HepG2 (cell line): ENCODE results near the gene COQ6. TPM values are rescaled to one million over a fixed set of nuclear protein-coding genes. Genes with fewer than 3 reads are reported as not detected.

Source experiments
- ATAC-seq: fragments of 200-7000 bp; cut with Tn5 transposase; 3 replicates; pipeline ENCODE4 v1.9.1; 2020; ENCODE audit warnings: mild to moderate bottlenecking, moderate library complexity
- BruUV-seq: library from RNA; stranded (reverse); fragments of 400-500 nt; replicated peaks from 2 replicates; lab custom pipeline; 2021; lab: Mats Ljungman, UMichigan
- CTCF ChIA-PET: fragments of 300-600 bp; formaldehyde crosslinking; extraction: SDS; loops from one replicate; lab custom pipeline; 2021; ENCODE audit warnings: low total read pairs, inconsistent platforms, low intra/inter-chr PET ratio; lab: Yijun Ruan, JAX
- POLR2A ChIA-PET: fragments of 350-600 bp; sonication (Branson Sonifier 250); formaldehyde crosslinking; loops from one replicate; lab custom pipeline; 2020; ENCODE audit warnings: antibody characterized with exemption, inconsistent platforms; lab: Yijun Ruan, JAX
- DNase-seq: peaks from one replicate; pipeline ENCODE4 v3.0.0-alpha.2; 2015; ENCODE audit warnings: low spot score
- FAIRE-seq: peaks from 3 replicates; lab custom pipeline; 2011; peaks lifted over from hg19 to GRCh38; lab: Jason Lieb, UNC
- H2AFZ ChIP-seq: one replicate; pipeline ENCODE4 v1.6.1; 2011; ENCODE audit warnings: low read length, inconsistent platforms
- H3K27ac ChIP-seq: fragments of 300-600 bp; 3 replicates; pipeline ENCODE4 v1.8.0; 2011; ENCODE audit warnings: mixed run types, mild to moderate bottlenecking, mixed read lengths, low read length, inconsistent platforms; ENCODE audit not compliant: insufficient read depth; ENCODE audit errors: extremely low read length
- H3K27me3 ChIP-seq, 2 experiments: fragments of 200-600 bp in 1 of 2; 2 replicates in 1 of 2; 3 replicates in 1 of 2; pipeline versions ENCODE4 v1.6.0 to v1.8.0; 2011; ENCODE audit warnings: low read length in 2 of 2, mild to moderate bottlenecking in 2 of 2, moderate library complexity in 2 of 2, inconsistent platforms in 1 of 2; ENCODE audit not compliant: insufficient read depth in 2 of 2, control insufficient read depth in 1 of 2
- H3K36me3 ChIP-seq, 2 experiments: fragments of 200-600 bp in 1 of 2; replicated peaks in 1 of 2; 2 replicates in 1 of 2; 3 replicates in 1 of 2; pipeline versions ENCODE4 v1.5.1 to v1.8.0; 2011; ENCODE audit warnings: low read length in 2 of 2, inconsistent platforms in 1 of 2; ENCODE audit not compliant: insufficient read depth in 2 of 2, control insufficient read depth in 1 of 2
- H3K4me1 ChIP-seq: 2 replicates; pipeline ENCODE4 v1.5.1; 2012; ENCODE audit warnings: low read length, inconsistent platforms; ENCODE audit not compliant: insufficient read depth
- H3K4me2 ChIP-seq: 2 replicates; pipeline ENCODE4 v1.6.0; 2011; ENCODE audit warnings: low read depth, low read length, inconsistent platforms
- H3K4me3 ChIP-seq, 3 experiments: fragments of 200-600 bp in 1 of 3; sonication (generic), shearing (Covaris generic) in 1 of 3; replicated peaks in 1 of 3; 2 replicates each; pipeline ENCODE4 v1.5.1; 2011 to 2016; ENCODE audit warnings: low read length in 3 of 3, inconsistent platforms in 2 of 3, low read depth in 2 of 3, mild to moderate bottlenecking in 2 of 3, control low read depth in 1 of 3, mixed read lengths in 1 of 3; ENCODE audit not compliant: insufficient read depth in 1 of 3
- H3K79me2 ChIP-seq: one replicate; pipeline ENCODE4 v1.6.1; 2011; ENCODE audit warnings: low read length, inconsistent platforms; ENCODE audit not compliant: insufficient read depth
- H3K9ac ChIP-seq: 2 replicates; pipeline ENCODE4 v1.6.0; 2011; ENCODE audit warnings: mild to moderate bottlenecking, low read depth, low read length, inconsistent platforms; ENCODE audit not compliant: insufficient read depth
- H3K9me3 ChIP-seq: 2 replicates; pipeline ENCODE4 v1.5.1; 2012; ENCODE audit warnings: mild to moderate bottlenecking, low read length
- H4K20me1 ChIP-seq: 2 replicates; pipeline ENCODE4 v1.6.0; 2011; ENCODE audit warnings: inconsistent platforms, mild to moderate bottlenecking, low read length, moderate library complexity; ENCODE audit not compliant: insufficient read depth
- AGO1 ChIP-seq: fragments of 200-400 bp; formaldehyde crosslinking; IDR thresholded peaks from 2 replicates; pipeline ENCODE4 v1.6.1; 2017; ENCODE audit warnings: mild to moderate bottlenecking, low read depth, low read length, moderate library complexity; ENCODE audit not compliant: poor library complexity, severe bottlenecking
- CAMTA2 ChIP-seq: sonication (generic); formaldehyde crosslinking; IDR thresholded peaks from 2 replicates; pipeline ENCODE4 v1.4.0; 2020; ENCODE audit warnings: mild to moderate bottlenecking, missing genetic modification reagents, borderline replicate concordance
- FOXJ3 ChIP-seq: sonication (generic); formaldehyde crosslinking; IDR thresholded peaks from 2 replicates; pipeline ENCODE4 v1.4.0; 2020; ENCODE audit warnings: missing genetic modification reagents, mild to moderate bottlenecking, borderline replicate concordance
- PCBP2 ChIP-seq: fragments of 200-400 bp; formaldehyde crosslinking; optimal IDR thresholded peaks from 2 replicates; pipeline ENCODE3; 2018; ENCODE audit warnings: low read length, low read depth; ENCODE audit not compliant: poor library complexity, severe bottlenecking
- PRDM10 ChIP-seq: sonication (generic); formaldehyde crosslinking; IDR thresholded peaks from 2 replicates; pipeline ENCODE4 v1.4.0; 2020; ENCODE audit warnings: low read depth, missing genetic modification reagents
- PTBP1 ChIP-seq: fragments of 200-400 bp; formaldehyde crosslinking; IDR thresholded peaks from 2 replicates; pipeline ENCODE4 v1.6.1; 2018; ENCODE audit warnings: low read length, low read depth; ENCODE audit not compliant: poor library complexity, severe bottlenecking
- SNAI1 ChIP-seq: sonication (generic); formaldehyde crosslinking; IDR thresholded peaks from 2 replicates; pipeline ENCODE4 v1.5.0; 2020; ENCODE audit warnings: mild to moderate bottlenecking, missing genetic modification reagents, borderline replicate concordance
- TMF1 ChIP-seq: sonication (generic); formaldehyde crosslinking; IDR thresholded peaks from 2 replicates; pipeline ENCODE4 v1.8.1; 2022; ENCODE audit warnings: low read depth, missing genetic modification reagents
- ZBED4 ChIP-seq: sonication (generic); formaldehyde crosslinking; IDR thresholded peaks from 2 replicates; pipeline ENCODE4 v1.4.0; 2020; ENCODE audit warnings: missing genetic modification reagents, borderline replicate concordance
- ZFAT ChIP-seq: sonication (generic); formaldehyde crosslinking; conservative IDR thresholded peaks from 2 replicates; pipeline ENCODE4 v1.8.1; 2023; ENCODE audit warnings: missing genetic modification reagents, inconsistent platforms
- ZNF468 ChIP-seq: sonication (generic); formaldehyde crosslinking; IDR thresholded peaks from 2 replicates; pipeline ENCODE4 v1.8.0; 2022; ENCODE audit warnings: mild to moderate bottlenecking, moderate library complexity, missing genetic modification reagents
- ZNF770 ChIP-seq: sonication (generic); formaldehyde crosslinking; IDR thresholded peaks from 2 replicates; pipeline ENCODE4 v1.5.0; 2020; ENCODE audit warnings: mild to moderate bottlenecking, missing genetic modification reagents
- ZNF878 ChIP-seq: sonication (generic); formaldehyde crosslinking; IDR thresholded peaks from 2 replicates; pipeline ENCODE4 v1.8.1; 2023; ENCODE audit warnings: mild to moderate bottlenecking, missing genetic modification reagents, moderate library complexity
- WGBS: methylation state at CpG from one replicate; pipeline ENCODE4 v1.1.6; 2017; ENCODE audit warnings: low lambda C conversion rate; 5-methylcytosine and 5-hydroxymethylcytosine counted together
- in situ Hi-C: cut with HindIII; loops from 2 replicates; pipeline ENCODE4 v1.10.0; 2017; ENCODE audit warnings: low pct_unique_long_range_greater_than_20kb; ENCODE audit not compliant: extremely low pct_ligation_motif_present
- intact Hi-C: fragments of 100-400 bp; cut with micrococcal nuclease; formaldehyde crosslinking; loops from one replicate; pipeline ENCODE4 v1.10.0; 2022; ENCODE audit not compliant: unreplicated experiment
- polyA plus RNA-seq, 8 experiments: library from polyadenylated mRNA; depleted of rRNA in 3 of 8; stranded (reverse) in 7 of 8; unstranded in 1 of 8; fragments of >200 nt; fragmentation: Illumina TruSeq in 4 of 8; extraction: Trizol in 4 of 8; gene quantifications; 2 replicates each; pipeline versions ENCODE4 v1.2.1 to v1.2.3, GENCODE V29; 2011 to 2016; ENCODE audit warnings: low read depth in 4 of 8, missing spikeins in 1 of 8, mixed read lengths in 1 of 8; ENCODE audit not compliant: insufficient read depth in 1 of 8
- total RNA-seq, 5 experiments: library from RNA; depleted of rRNA; stranded (reverse); fragments of >200 nt; fragmentation: Illumina TruSeq; extraction: Trizol; gene quantifications; 2 replicates each; pipeline ENCODE4 v1.2.3, GENCODE V29; 2016; ENCODE audit warnings: low read depth in 1 of 5

COQ6 gene
- total and polyA plus RNA-seq, 2 of the 13 experiments (the other 11 are each of a cell fraction or from before 2014, with no cell fraction given) = 18.9 to 34.7 TPM

DNA sequence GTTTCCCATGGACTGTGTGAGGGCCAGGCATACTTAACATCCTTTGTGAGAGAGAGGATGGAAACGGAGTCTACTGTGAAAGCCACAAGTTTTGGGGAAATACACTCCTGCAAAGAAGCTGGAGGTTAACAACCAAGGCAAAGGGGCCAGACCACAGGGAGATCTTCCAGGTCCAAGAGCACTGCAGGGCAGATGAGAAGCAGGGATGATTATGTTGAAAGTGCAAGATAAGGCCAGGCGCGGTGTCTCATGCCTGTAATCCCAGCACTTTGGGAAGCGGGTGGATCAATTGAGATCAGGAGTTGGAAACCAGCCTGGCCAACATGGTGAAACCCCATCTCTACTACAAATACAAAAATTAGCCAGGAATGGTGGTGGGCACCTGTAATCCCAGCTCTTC, 15.1 kb downstream of the COQ6 start:
- DNase-seq (no peak), ATAC-seq (no peak), FAIRE-seq (no peak)
- no peaks in the 10 kb centered on the region for H4K20me1 ChIP-seq
- H3K9me3 ChIP-seq = no peaks in the 10 kb centered on the region
- BruUV-seq = no TSS peak
- no peaks in the 10 kb centered on the region for H3K79me2 ChIP-seq
- no peak overlapping the region for H3K4me2 ChIP-seq
- in situ Hi-C loops (no loop called here), intact Hi-C loops (no loop called here)
- H3K4me3 ChIP-seq = no peak overlapping the region
- peaks cover 33 to 72% of the 10 kb centered on the region in 2 experiments for H3K36me3 ChIP-seq
- ChIA-PET CTCF (no interaction called here), POLR2A (interaction anchor here (1.4 to 1.7 kb wide), 2 partner anchors 15 to 22 kb away, joined by 3 to 4 read pairs; partner anchors contain the start of genes COQ6 and FAM161B)
- no peaks in the 10 kb centered on the region for H3K4me1 ChIP-seq
- H3K27me3 ChIP-seq = no peaks in the 10 kb centered on the region
- WGBS = 96% methylated on average over 4 of the region's 4 CpGs
- H2AFZ ChIP-seq = no peak overlapping the region
- no peak overlapping the region for H3K27ac ChIP-seq
- H3K9ac ChIP-seq = no peak overlapping the region
- TF ChIP-seq PCBP2 (no peak), ZNF878 (no peak), ZNF468 (CRISPR knock-in tag) (no peak), ZNF770 (CRISPR knock-in tag) (no peak), TMF1 (CRISPR knock-in tag) (no peak), AGO1 (no peak), ZFAT (CRISPR knock-in tag) (no peak), PRDM10 (CRISPR knock-in tag) (no peak), SNAI1 (CRISPR knock-in tag) (no peak), PTBP1 (no peak), ZBED4 (no peak), CAMTA2 (CRISPR knock-in tag) (no peak), FOXJ3 (no peak)
